ENCODE measurements around the gene GNB1L.

Gene GNB1L

GRCh38 chr22:19825904-19826618 is 28.6 kb downstream of the GNB1L start:
- DNase-seq (ENCODE audit: low read depth in 4 of 4, low spot score in 1 of 4), result no peak

GRCh38 chr22:19824926-19825339 is 29.7 kb downstream of the GNB1L start:
- no peak for DNase-seq (ENCODE audit: low read depth in 4 of 4, low spot score in 1 of 4)

- no peak for DNase-seq (ENCODE audit: low read depth in 4 of 4, low spot score in 1 of 4)
These were observed 30.3 kb downstream of the GNB1L start for GRCh38 chr22:19824212-19824925.

GRCh38 chr22:19823902-19824211 is 30.8 kb downstream of the GNB1L start:
- no peak for DNase-seq (ENCODE audit: low read depth in 4 of 4, low spot score in 1 of 4)

- no peak for DNase-seq (ENCODE audit: low read depth in 4 of 4, low spot score in 1 of 4)
These were observed 31.3 kb downstream of the GNB1L start for GRCh38 chr22:19823191-19823901.

DNA sequence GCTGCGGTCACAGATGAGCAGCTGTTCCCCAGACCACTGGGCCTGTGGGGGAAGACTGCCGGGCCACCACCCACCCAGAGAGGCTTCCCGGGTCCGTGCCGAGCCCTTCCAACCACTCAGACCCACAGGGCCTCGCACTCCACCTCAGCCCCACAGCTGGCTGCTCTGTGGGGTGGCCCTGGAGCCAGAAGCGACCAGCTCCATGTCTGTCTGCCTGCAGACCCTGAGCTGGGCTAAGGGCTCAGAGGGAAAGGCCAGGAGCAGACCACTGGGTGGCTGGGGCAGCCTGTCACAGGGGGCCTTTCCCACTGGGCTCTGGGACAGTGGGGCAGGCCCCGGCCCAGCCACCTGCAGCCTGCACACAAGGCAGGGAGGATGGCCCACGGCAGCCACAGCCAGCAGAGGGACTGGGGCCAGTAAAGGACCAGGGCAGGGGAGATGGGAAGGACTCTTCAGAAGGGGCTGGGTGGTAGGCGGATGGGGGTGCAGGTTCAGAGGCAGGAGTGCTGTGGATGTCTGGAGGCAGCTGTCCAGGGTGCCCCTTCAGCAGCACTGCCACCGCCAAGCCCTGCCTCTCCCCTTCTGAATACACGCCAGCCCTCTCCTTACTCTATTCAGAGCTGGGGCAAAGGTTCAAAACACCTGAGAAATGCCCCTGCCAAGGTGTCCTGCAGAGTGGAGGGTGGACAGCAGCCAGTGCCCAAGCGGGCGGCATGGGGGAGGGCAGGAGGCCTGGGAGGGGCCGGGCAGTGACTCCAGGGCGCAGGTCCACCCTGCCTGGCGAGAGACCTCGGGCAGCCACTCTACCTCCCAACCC is 32.2 kb downstream of the GNB1L start:
- no peak for DNase-seq (ENCODE audit: low read depth in 4 of 4, low spot score in 1 of 4)

- DNase-seq (ENCODE audit: low read depth in 4 of 4, low spot score in 1 of 4), result no peak
These were observed 33.0 kb downstream of the GNB1L start for GRCh38 chr22:19821523-19822300.

- DNase-seq (ENCODE audit: low read depth in 4 of 4, low spot score in 1 of 4), result no peak
These were observed 33.7 kb downstream of the GNB1L start for GRCh38 chr22:19820880-19821522.

DNA sequence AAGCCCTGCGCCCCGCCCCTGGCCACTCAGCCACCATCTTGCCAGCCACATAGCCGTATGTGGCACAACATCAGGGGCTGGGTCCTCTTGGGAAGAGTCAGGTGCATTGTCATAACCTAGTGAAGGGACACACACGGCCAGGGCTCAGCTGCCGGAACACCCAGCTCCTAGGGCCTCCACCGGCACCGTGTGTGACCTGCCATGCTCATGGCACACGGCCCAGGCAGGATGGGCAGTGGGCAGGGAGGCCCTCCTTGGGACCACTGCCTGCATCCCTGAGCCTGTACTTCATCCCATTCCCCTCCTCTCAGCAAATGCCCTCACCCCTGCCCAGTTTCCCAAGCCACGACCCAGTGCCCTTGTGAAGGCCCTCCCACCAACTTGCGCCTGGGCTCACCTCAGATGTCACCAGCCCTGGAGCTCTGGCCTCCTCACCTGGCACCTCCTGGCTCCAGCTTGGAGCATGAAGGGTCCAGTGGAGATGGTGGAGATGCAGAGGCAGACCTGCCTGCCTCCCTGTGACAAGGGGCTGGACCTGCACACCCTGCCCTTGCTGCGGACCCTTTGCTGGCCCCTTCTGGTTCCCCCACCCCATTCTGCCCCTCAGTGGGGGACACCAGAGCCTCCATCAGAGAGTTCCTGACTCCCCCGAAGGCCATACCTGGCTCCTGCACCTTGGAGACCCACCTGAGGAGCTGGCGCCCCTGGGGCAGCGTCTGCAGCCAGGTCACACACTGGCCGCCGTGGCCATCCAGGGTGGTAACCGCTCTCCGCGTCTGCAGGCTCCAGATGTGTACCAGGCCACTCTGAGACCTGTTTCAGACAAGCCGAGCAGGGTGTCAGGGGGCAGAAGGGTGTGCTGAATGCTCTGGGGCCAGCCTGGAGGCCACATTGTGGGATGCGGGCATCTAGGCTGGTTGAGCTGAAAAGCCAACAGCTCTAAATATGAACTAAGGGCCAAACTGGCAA is 34.5 kb downstream of the GNB1L start:
- no peak for DNase-seq (ENCODE audit: low read depth in 4 of 4, low spot score in 1 of 4)

DNA sequence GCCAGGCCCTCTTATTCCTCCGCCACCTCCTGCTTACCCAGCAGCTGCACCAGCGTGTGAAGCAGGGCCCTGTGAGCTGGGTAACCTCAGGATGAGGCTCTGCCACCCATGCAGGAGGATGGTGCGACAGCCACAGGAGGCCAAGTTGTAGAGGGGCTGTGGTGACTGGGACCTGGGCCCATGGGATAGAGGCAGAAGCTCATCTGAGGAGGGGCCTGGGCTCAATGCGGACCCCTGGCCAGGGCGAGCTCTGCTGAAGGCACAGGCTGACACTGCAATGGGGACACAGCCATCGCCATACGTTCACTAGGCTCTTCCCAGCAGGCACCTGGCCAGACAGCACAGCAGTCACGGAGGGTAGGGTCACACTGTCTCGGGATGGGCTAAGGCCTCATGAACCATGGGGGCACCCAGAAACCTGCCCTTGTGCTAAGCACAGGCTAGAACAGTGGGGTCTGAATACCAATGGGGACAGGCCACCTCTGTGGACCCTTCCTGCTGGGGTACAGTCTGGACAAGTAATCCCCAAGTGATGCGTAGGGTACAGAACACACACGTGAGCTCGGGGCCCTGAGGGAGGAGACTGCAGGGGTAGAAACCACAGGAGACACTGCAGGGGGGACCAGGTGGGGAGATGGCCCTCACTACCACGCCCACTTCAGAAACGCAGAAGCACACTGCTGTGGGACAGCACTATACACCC is 35.3 kb downstream of the GNB1L start:
- DNase-seq (ENCODE audit: low read depth in 4 of 4, low spot score in 1 of 4), result no peak

DNA sequence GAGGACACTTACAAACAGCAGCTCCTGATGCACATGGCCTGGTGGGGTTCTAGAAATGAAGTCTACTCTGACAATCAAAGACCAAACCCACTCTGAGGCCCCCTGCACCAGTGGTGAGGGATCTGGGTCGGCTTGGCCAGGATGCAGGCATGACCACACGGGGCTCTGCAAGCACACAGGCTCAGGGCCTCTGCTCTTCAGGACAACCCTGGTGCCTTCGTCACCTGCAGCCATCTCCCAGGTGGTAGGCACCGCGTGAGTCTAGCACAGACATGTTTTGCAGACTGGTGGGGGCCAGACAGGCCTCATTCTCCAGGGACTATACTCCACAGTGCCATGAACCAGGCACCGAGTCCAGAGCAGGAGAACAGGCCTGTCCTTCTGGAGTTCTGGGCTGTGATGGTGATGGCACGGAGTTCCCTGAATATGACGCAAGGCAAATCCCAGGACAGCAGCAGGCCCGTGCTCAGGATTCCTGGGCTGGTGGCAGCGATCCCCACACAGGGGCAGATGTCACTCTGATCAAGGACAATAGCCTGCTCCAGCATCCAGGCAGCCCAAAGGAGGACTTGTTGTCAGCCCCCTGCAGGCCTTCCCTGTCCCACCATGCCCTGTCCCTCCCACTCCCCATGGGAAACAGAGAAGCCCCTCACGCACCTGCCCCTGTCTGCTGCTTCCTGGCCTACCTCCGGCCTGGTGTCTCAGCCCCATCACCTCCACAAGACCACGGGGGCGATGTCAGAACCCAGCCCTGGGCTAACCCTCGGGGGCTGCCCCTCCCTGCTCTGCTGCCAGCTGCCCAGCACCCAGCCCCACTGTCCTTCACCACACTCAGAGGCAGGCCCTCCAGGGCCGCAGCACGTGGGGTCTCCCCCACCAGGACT is 36.1 kb downstream of the GNB1L start:
- DNase-seq (ENCODE audit: low read depth in 4 of 4, low spot score in 1 of 4), result no peak

- no peak for DNase-seq (ENCODE audit: low read depth in 4 of 4, low spot score in 1 of 4)
These were observed 38.1 kb downstream of the GNB1L start for GRCh38 chr22:19816372-19817119.

GRCh38 chr22:19815823-19816290 is 38.8 kb downstream of the GNB1L start:
- DNase-seq (ENCODE audit: low read depth in 4 of 4, low spot score in 1 of 4), result no peak

GRCh38 chr22:19815093-19815822 is 39.4 kb downstream of the GNB1L start:
- no peak for DNase-seq (ENCODE audit: low read depth in 4 of 4, low spot score in 1 of 4)

DNA sequence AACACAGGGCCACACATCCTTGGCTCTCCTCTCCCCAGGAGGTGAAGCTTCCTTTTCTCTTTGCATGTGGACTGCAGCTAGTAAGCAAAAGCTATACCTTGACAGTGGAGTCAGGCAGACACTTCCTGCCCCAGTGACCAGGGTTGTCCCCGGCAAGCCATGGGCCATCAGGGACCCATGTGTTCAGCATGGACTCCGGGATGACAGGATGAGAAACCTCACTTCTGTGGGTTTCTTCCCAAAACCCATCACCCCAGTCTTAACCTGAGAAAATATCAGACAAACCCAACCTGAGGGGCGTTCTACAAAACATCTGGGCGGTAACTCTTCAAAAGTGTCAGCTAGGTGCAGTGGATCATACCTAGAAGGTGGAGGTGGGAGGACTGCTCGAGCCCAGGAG is 40.2 kb downstream of the GNB1L start:
- DNase-seq (ENCODE audit: low read depth in 4 of 4, low spot score in 1 of 4), result no peak

GRCh38 chr22:19812910-19813309 is 41.8 kb downstream of the GNB1L start:
- no peak for DNase-seq (ENCODE audit: low read depth in 4 of 4, low spot score in 1 of 4)

All from stimulated activated CD4-positive, alpha-beta T cell treated with anti-CD3 and anti-CD28 coated beads, Interleukin-1b, Interleukin-23, amount 100 ng/mL, for 24 hours (primary cell).